ENCODE data around the gene RSPH9. TPM values are rescaled to one million over a fixed set of nuclear protein-coding genes. Genes with fewer than 3 reads are reported as not detected.

RSPH9 gene
- total and polyA plus RNA-seq, 2 experiments from 2014 or later, result 0.10 to 0.39 TPM

DNA sequence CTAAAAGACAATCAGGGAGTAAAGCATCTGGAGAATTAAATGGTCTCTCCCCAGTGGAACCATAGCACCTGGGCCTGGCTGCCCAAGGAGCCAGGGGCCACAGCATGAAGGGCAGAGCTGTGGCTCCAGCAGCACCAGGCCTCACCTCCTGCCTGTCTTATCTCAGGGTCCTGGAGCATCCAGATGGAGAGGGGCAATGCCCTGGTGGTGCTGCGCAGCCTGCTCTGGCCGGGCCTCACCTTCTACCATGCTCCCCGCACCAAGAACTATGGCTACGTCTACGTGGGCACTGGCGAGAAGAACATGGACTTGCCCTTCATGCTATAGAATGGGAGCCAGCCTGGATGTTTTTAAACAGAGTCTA, 25.8 kb downstream of the RSPH9 start:
- DNase-seq (ENCODE audit: low spot score) (no peak), ATAC-seq (no peak)
- no peak overlapping the region for H2AFZ ChIP-seq
- Mint-ChIP-seq H3K9me3 (no peaks in the 10 kb centered on the region), H3K27me3 (ENCODE audit: insufficient read depth, low read depth, poor library complexity) (peaks cover 28% of the 10 kb centered on the region), H3K36me3 (ENCODE audit: low read depth) (peaks cover 43% of the 10 kb centered on the region), H3K27ac (peak overlapping the region; percentile 40), H3K4me1 (peaks cover 31% of the 10 kb centered on the region), H3K4me3 (no peak overlapping the region)
- no peaks in the 10 kb centered on the region for H3K9me2 ChIP-seq (ENCODE audit: insufficient read depth)
- 0 out of 2 replicates have a peak overlapping the region, but pooled peaks have one; percentile 26 for H3K27ac ChIP-seq (ENCODE audit: low read depth)
- H4K20me1 ChIP-seq (replicated peaks; ENCODE audit: insufficient read depth), result no peaks in the 10 kb centered on the region; the same call in 1 of the 2 replicates
- no peaks in the 10 kb centered on the region for H3K27me3 ChIP-seq (ENCODE audit: insufficient read depth)
- no peak overlapping the region for H3K4me2 ChIP-seq
- peaks cover 27% of the 10 kb centered on the region for H3K4me1 ChIP-seq (ENCODE audit: insufficient read depth)
- H3K4me3 ChIP-seq, result no peak overlapping the region
- peaks cover 22% of the 10 kb centered on the region; the same call in 1 of the 2 replicates for H3F3A ChIP-seq (replicated peaks; ENCODE audit: low read depth)
- TF ChIP-seq STAT1 (IDR thresholded peaks at IDR 0.05; ENCODE audit: unreplicated experiment), result no peak
- TF ChIP-seq EZH2 (IDR thresholded peaks at IDR 0.05; ENCODE audit: low read depth, unreplicated experiment), result no peak
- TF ChIP-seq, protein P1, sequence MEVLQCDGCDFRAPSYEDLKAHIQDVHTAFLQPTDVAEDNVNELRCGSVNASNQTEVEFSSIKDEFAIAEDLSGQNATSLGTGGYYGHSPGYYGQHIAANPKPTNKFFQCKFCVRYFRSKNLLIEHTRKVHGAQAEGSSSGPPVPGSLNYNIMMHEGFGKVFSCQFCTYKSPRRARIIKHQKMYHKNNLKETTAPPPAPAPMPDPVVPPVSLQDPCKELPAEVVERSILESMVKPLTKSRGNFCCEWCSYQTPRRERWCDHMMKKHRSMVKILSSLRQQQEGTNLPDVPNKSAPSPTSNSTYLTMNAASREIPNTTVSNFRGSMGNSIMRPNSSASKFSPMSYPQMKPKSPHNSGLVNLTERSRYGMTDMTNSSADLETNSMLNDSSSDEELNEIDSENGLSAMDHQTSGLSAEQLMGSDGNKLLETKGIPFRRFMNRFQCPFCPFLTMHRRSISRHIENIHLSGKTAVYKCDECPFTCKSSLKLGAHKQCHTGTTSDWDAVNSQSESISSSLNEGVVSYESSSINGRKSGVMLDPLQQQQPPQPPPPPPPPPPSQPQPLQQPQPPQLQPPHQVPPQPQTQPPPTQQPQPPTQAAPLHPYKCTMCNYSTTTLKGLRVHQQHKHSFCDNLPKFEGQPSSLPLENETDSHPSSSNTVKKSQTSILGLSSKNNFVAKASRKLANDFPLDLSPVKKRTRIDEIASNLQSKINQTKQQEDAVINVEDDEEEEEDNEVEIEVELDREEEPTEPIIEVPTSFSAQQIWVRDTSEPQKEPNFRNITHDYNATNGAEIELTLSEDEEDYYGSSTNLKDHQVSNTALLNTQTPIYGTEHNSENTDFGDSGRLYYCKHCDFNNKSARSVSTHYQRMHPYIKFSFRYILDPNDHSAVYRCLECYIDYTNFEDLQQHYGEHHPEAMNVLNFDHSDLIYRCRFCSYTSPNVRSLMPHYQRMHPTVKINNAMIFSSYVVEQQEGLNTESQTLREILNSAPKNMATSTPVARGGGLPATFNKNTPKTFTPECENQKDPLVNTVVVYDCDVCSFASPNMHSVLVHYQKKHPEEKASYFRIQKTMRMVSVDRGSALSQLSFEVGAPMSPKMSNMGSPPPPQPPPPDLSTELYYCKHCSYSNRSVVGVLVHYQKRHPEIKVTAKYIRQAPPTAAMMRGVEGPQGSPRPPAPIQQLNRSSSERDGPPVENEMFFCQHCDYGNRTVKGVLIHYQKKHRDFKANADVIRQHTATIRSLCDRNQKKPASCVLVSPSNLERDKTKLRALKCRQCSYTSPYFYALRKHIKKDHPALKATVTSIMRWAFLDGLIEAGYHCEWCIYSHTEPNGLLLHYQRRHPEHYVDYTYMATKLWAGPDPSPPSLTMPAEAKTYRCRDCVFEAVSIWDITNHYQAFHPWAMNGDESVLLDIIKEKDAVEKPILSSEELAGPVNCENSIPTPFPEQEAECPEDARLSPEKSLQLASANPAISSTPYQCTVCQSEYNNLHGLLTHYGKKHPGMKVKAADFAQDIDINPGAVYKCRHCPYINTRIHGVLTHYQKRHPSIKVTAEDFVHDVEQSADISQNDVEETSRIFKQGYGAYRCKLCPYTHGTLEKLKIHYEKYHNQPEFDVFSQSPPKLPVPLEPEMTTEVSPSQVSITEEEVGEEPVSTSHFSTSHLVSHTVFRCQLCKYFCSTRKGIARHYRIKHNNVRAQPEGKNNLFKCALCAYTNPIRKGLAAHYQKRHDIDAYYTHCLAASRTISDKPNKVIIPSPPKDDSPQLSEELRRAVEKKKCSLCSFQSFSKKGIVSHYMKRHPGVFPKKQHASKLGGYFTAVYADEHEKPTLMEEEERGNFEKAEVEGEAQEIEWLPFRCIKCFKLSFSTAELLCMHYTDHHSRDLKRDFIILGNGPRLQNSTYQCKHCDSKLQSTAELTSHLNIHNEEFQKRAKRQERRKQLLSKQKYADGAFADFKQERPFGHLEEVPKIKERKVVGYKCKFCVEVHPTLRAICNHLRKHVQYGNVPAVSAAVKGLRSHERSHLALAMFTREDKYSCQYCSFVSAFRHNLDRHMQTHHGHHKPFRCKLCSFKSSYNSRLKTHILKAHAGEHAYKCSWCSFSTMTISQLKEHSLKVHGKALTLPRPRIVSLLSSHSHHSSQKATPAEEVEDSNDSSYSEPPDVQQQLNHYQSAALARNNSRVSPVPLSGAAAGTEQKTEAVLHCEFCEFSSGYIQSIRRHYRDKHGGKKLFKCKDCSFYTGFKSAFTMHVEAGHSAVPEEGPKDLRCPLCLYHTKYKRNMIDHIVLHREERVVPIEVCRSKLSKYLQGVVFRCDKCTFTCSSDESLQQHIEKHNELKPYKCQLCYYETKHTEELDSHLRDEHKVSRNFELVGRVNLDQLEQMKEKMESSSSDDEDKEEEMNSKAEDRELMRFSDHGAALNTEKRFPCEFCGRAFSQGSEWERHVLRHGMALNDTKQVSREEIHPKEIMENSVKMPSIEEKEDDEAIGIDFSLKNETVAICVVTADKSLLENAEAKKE (CRISPR knock-in tag; IDR thresholded peaks at IDR 0.05), result no peak
- no peak for TF ChIP-seq NANOG (IDR thresholded peaks at IDR 0.05; ENCODE audit: borderline replicate concordance)
- no peak for TF ChIP-seq EZH2phosphoT487 (IDR thresholded peaks at IDR 0.05; ENCODE audit: unreplicated experiment)
- TF ChIP-seq ZNF331 (CRISPR knock-in tag; IDR thresholded peaks at IDR 0.05; ENCODE audit: low read depth), result no peak
- TF ChIP-seq, protein P2, sequence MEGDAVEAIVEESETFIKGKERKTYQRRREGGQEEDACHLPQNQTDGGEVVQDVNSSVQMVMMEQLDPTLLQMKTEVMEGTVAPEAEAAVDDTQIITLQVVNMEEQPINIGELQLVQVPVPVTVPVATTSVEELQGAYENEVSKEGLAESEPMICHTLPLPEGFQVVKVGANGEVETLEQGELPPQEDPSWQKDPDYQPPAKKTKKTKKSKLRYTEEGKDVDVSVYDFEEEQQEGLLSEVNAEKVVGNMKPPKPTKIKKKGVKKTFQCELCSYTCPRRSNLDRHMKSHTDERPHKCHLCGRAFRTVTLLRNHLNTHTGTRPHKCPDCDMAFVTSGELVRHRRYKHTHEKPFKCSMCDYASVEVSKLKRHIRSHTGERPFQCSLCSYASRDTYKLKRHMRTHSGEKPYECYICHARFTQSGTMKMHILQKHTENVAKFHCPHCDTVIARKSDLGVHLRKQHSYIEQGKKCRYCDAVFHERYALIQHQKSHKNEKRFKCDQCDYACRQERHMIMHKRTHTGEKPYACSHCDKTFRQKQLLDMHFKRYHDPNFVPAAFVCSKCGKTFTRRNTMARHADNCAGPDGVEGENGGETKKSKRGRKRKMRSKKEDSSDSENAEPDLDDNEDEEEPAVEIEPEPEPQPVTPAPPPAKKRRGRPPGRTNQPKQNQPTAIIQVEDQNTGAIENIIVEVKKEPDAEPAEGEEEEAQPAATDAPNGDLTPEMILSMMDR (conservative IDR thresholded peaks at IDR 0.05; ENCODE audit: low read depth in 2 of 2), result no peak
- TF ChIP-seq CREB1 (CRISPR knock-in tag; IDR thresholded peaks at IDR 0.05; ENCODE audit: low read depth), result no peak
- TF ChIP-seq, protein P3, sequence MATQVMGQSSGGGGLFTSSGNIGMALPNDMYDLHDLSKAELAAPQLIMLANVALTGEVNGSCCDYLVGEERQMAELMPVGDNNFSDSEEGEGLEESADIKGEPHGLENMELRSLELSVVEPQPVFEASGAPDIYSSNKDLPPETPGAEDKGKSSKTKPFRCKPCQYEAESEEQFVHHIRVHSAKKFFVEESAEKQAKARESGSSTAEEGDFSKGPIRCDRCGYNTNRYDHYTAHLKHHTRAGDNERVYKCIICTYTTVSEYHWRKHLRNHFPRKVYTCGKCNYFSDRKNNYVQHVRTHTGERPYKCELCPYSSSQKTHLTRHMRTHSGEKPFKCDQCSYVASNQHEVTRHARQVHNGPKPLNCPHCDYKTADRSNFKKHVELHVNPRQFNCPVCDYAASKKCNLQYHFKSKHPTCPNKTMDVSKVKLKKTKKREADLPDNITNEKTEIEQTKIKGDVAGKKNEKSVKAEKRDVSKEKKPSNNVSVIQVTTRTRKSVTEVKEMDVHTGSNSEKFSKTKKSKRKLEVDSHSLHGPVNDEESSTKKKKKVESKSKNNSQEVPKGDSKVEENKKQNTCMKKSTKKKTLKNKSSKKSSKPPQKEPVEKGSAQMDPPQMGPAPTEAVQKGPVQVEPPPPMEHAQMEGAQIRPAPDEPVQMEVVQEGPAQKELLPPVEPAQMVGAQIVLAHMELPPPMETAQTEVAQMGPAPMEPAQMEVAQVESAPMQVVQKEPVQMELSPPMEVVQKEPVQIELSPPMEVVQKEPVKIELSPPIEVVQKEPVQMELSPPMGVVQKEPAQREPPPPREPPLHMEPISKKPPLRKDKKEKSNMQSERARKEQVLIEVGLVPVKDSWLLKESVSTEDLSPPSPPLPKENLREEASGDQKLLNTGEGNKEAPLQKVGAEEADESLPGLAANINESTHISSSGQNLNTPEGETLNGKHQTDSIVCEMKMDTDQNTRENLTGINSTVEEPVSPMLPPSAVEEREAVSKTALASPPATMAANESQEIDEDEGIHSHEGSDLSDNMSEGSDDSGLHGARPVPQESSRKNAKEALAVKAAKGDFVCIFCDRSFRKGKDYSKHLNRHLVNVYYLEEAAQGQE (IDR thresholded peaks at IDR 0.05; ENCODE audit: unreplicated experiment), result no peak
- no peak for TF ChIP-seq JUNB (IDR thresholded peaks at IDR 0.05; ENCODE audit: unreplicated experiment)
- TF ChIP-seq POLR2AphosphoS5 (IDR thresholded peaks at IDR 0.05; ENCODE audit: low read depth), result no peak
- TF ChIP-seq, protein P4, sequence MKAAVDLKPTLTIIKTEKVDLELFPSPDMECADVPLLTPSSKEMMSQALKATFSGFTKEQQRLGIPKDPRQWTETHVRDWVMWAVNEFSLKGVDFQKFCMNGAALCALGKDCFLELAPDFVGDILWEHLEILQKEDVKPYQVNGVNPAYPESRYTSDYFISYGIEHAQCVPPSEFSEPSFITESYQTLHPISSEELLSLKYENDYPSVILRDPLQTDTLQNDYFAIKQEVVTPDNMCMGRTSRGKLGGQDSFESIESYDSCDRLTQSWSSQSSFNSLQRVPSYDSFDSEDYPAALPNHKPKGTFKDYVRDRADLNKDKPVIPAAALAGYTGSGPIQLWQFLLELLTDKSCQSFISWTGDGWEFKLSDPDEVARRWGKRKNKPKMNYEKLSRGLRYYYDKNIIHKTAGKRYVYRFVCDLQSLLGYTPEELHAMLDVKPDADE (IDR thresholded peaks at IDR 0.05), result no peak
- H3K36me3 ChIP-seq (ENCODE audit: insufficient read depth), result no peaks in the 10 kb centered on the region; the same call in 1 of the 2 replicates
- no peaks in the 10 kb centered on the region for H3K79me2 ChIP-seq (replicated peaks; ENCODE audit: insufficient read depth)

All from GM23338 (cell line).